Astrocyte (in vitro differentiated cells and primary cell): ENCODE data around the gene CA7. TPM values are rescaled to one million over a fixed set of nuclear protein-coding genes. Genes with fewer than 3 reads are reported as not detected.

ENCODE experiments used
- DNase-seq: peaks from one replicate; pipeline ENCODE4 v3.0.0-alpha.2; 2010; ENCODE audit warnings: low read depth
- FAIRE-seq: peaks from 2 replicates; lab custom pipeline; 2011; peaks lifted over from hg19 to GRCh38; lab: Jason Lieb, UNC
- H2AFZ ChIP-seq: 2 replicates; pipeline ENCODE4 v1.6.0; 2012; ENCODE audit warnings: low read depth, low read length, inconsistent platforms
- H3K27ac ChIP-seq: 2 replicates; pipeline ENCODE4 v1.5.1; 2011; ENCODE audit warnings: low read depth, low read length, inconsistent platforms
- H3K27me3 ChIP-seq: 2 replicates; pipeline ENCODE4 v1.6.0; 2011; ENCODE audit warnings: low read length, inconsistent platforms; ENCODE audit not compliant: insufficient read depth
- H3K36me3 ChIP-seq: 2 replicates; pipeline ENCODE4 v1.5.1; 2011; ENCODE audit warnings: low read length, inconsistent platforms; ENCODE audit not compliant: insufficient read depth
- H3K4me1 ChIP-seq: 2 replicates; pipeline ENCODE4 v1.5.1; 2011; ENCODE audit warnings: low read length, inconsistent platforms; ENCODE audit not compliant: insufficient read depth
- H3K4me2 ChIP-seq: 2 replicates; pipeline ENCODE4 v1.6.0; 2012; ENCODE audit warnings: low read length, inconsistent platforms
- H3K4me3 ChIP-seq: 2 replicates; pipeline ENCODE4 v1.5.1; 2011; ENCODE audit warnings: low read depth, mild to moderate bottlenecking, low read length, inconsistent platforms; ENCODE audit not compliant: insufficient read depth
- H3K79me2 ChIP-seq: 2 replicates; pipeline ENCODE4 v1.6.0; 2012; ENCODE audit warnings: mild to moderate bottlenecking, low read length, inconsistent platforms; ENCODE audit not compliant: insufficient read depth
- H3K9ac ChIP-seq: 2 replicates; pipeline ENCODE4 v1.6.0; 2012; ENCODE audit warnings: mild to moderate bottlenecking, low read length, inconsistent platforms
- H3K9me3 ChIP-seq: 2 replicates; pipeline ENCODE4 v1.5.1; 2012; ENCODE audit warnings: low read depth, mild to moderate bottlenecking, low read length, inconsistent platforms; ENCODE audit not compliant: insufficient read depth
- H4K20me1 ChIP-seq: 2 replicates; pipeline ENCODE4 v1.6.0; 2012; ENCODE audit warnings: low read length, inconsistent platforms; ENCODE audit not compliant: insufficient read depth
- H3K27ac Mint-ChIP-seq: one replicate; pipeline ENCODE4 v1.8.0; 2021; ENCODE audit warnings: mild to moderate bottlenecking, mixed read lengths; ENCODE audit not compliant: unreplicated experiment
- H3K27me3 Mint-ChIP-seq: one replicate; pipeline ENCODE4 v1.8.0; 2021; ENCODE audit warnings: low read depth, mixed read lengths; ENCODE audit not compliant: unreplicated experiment
- H3K36me3 Mint-ChIP-seq: one replicate; pipeline ENCODE4 v1.8.0; 2021; ENCODE audit warnings: low read depth, mixed read lengths; ENCODE audit not compliant: unreplicated experiment
- H3K4me1 Mint-ChIP-seq: one replicate; pipeline ENCODE4 v1.8.0; 2021; ENCODE audit warnings: low read depth, mixed read lengths; ENCODE audit not compliant: unreplicated experiment
- H3K4me3 Mint-ChIP-seq: one replicate; pipeline ENCODE4 v1.8.0; 2021; ENCODE audit warnings: mild to moderate bottlenecking, moderate library complexity, mixed read lengths; ENCODE audit not compliant: unreplicated experiment
- H3K9me3 Mint-ChIP-seq: one replicate; pipeline ENCODE4 v1.8.0; 2021; ENCODE audit warnings: mild to moderate bottlenecking, mixed read lengths; ENCODE audit not compliant: unreplicated experiment
- EZH2 ChIP-seq: IDR thresholded peaks from 2 replicates; pipeline ENCODE4 v1.6.1; 2012; ENCODE audit warnings: mild to moderate bottlenecking, low read length, inconsistent platforms; ENCODE audit not compliant: insufficient read depth
- total RNA-seq: library from RNA; stranded (reverse); gene quantifications from 2 replicates; pipeline ENCODE4 v1.2.1, GENCODE V29; 2021
- TF ChIP-seq, protein P1 (sequence below): IDR thresholded peaks from 2 replicates; pipeline ENCODE4 v1.5.1; 2011; ENCODE audit warnings: low read depth, mild to moderate bottlenecking, inconsistent platforms, low read length, moderate library complexity; ENCODE audit not compliant: insufficient read depth

CA7 gene
- total RNA-seq, 1 donor from 2014 or later, result not detected

GRCh38 chr16:66851166-66851964 lies 7.2 kb downstream of the CA7 start:
- H4K20me1 ChIP-seq, result no peaks in the 10 kb centered on the region
- FAIRE-seq, result no peak
- H3K36me3 Mint-ChIP-seq, result no peaks in the 10 kb centered on the region
- H3K9me3 Mint-ChIP-seq, result no peaks in the 10 kb centered on the region
- H3K4me3 ChIP-seq, result no peak overlapping the region
- H3K4me1 ChIP-seq, result no peaks in the 10 kb centered on the region
- no peak overlapping the region for H3K27ac ChIP-seq
- H2AFZ ChIP-seq, result no peak overlapping the region
- H3K27me3 Mint-ChIP-seq, result peaks cover 72% of the 10 kb centered on the region
- TF ChIP-seq, protein P1, sequence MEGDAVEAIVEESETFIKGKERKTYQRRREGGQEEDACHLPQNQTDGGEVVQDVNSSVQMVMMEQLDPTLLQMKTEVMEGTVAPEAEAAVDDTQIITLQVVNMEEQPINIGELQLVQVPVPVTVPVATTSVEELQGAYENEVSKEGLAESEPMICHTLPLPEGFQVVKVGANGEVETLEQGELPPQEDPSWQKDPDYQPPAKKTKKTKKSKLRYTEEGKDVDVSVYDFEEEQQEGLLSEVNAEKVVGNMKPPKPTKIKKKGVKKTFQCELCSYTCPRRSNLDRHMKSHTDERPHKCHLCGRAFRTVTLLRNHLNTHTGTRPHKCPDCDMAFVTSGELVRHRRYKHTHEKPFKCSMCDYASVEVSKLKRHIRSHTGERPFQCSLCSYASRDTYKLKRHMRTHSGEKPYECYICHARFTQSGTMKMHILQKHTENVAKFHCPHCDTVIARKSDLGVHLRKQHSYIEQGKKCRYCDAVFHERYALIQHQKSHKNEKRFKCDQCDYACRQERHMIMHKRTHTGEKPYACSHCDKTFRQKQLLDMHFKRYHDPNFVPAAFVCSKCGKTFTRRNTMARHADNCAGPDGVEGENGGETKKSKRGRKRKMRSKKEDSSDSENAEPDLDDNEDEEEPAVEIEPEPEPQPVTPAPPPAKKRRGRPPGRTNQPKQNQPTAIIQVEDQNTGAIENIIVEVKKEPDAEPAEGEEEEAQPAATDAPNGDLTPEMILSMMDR, result no peak
- TF ChIP-seq EZH2, result no peak
- DNase-seq, result no peak
- H3K4me3 Mint-ChIP-seq, result no peak overlapping the region
- no peak overlapping the region for H3K27ac Mint-ChIP-seq
- H3K4me2 ChIP-seq, result no peak overlapping the region
- H3K27me3 ChIP-seq, result peaks cover 17% of the 10 kb centered on the region
- no peak overlapping the region for H3K9ac ChIP-seq
- no peaks in the 10 kb centered on the region for H3K79me2 ChIP-seq
- no peaks in the 10 kb centered on the region for H3K4me1 Mint-ChIP-seq
- no peaks in the 10 kb centered on the region for H3K9me3 ChIP-seq
- no peaks in the 10 kb centered on the region for H3K36me3 ChIP-seq

DNA sequence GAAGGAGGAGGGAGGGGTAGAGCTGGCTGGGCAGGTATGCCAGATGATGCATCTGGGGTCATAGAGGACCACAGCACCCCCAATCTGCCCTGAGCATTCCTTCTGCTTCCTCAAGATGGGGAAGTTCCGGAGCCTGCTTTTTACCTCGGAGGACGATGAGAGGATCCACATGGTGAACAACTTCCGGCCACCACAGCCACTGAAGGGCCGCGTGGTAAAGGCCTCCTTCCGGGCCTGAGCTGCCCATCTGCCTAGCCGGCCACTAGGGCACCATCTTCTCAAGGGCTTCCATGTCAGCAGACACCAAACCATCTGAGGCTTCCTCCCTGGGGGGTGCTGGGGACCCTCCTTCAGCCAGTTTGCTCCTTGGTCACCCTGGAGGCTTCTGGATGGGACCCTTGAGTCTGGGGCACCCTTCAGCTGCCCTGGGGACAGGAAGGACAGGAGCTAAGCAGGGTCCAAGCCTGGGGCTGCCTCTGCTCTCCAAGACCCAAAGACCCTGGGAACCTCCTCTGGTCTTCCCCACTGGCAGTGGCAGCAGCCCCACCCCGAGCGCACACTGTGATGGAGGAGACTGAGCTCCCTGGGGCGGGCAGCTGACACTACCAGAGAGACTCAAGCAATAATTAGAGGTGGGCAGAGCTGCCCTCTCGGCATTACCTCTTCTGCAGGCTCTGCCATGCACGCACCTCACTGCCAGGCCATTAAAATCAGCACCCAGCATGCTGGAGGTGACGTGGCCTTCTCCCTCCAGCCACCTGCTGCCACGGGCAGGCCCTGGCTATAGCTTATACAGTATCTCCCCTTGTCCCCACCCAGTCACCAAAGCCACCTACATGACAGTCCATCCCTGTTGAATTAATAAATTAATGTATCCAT lies 9.3 kb downstream of the CA7 start:
- Mint-ChIP-seq H3K27me3 (peaks cover 55% of the 10 kb centered on the region), H3K4me3 (no peak overlapping the region), H3K4me1 (no peaks in the 10 kb centered on the region), H3K27ac (no peak overlapping the region), H3K9me3 (no peaks in the 10 kb centered on the region), H3K36me3 (no peaks in the 10 kb centered on the region)
- Histone ChIP-seq H3K4me3 (no peak overlapping the region), H3K9ac (no peak overlapping the region), H3K4me1 (no peaks in the 10 kb centered on the region), H3K36me3 (no peaks in the 10 kb centered on the region), H3K27me3 (peaks cover 3% of the 10 kb centered on the region), H3K4me2 (no peak overlapping the region), H3K9me3 (no peaks in the 10 kb centered on the region), H3K27ac (no peak overlapping the region), H4K20me1 (no peaks in the 10 kb centered on the region), H3K79me2 (no peaks in the 10 kb centered on the region), H2AFZ (no peak overlapping the region)
- no peak for FAIRE-seq
- TF ChIP-seq EZH2, result no peak
- TF ChIP-seq, protein P1, result no peak
- no peak for DNase-seq
